ENCODE results near the gene SLC35A3.

The SLC35A3 gene

DNA sequence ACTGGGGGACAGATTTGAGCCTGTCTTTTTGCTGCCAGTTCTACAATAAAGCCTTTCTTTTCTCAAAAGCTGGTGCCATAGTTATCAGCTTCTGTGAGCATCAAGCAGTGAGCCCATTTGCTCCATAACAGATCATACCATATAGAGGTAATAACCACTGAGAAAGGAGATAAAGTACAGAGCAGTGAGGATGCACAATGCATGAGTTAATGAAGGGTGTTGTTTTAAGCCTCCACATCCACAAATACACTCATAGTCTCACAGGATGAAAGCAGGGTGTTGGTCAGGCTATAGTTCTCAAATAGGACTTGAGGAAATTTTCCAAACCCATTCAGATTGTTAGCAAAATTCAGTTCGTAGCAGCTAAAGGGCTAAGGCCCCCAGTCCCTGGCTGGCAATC lies 25.6 kb upstream of the SLC35A3 start:
- H3K4me3 ChIP-seq (ENCODE audit: low read depth, low read length), result no peak overlapping the region
- CTCF ChIA-PET, result no interaction called here
- DNase-seq (ENCODE audit: low read depth, low spot score), result no peak
- POLR2A ChIA-PET, result interaction anchor here (1.1 kb wide), 1 partner anchor 25 kb away, joined by 3 read pairs; the partner anchor contains the start of gene SLC35A3
- TF ChIP-seq CTCF (IDR thresholded peaks at IDR 0.05; ENCODE audit: insufficient read depth, low read length, missing control alignments), result no peak

DNA sequence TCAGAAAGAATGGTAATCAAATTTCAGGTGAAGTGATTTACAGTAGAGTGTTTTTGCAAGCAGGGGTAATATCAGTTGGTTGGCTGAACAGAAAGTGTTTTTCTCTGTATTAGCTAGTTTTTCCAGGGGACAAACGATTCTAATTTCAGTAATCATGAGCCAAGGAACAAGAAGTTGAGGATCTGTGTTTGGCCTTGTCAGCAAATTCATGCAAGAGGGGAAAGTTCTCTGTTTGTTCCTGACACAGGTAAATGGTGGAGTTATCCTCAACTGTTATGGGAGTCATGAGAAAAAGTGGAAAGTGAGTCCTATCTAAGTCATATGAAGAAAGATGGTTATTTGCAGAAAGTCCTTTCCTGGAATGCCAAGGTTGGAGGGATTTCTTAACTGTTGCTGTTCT lies 24.6 kb upstream of the SLC35A3 start:
- ChIA-PET POLR2A (interaction anchor here (0.6 kb wide), 1 partner anchor 211 kb away, joined by 3 read pairs; no protein-coding TSS in a partner anchor), CTCF (no interaction called here)
- no peak for TF ChIP-seq CTCF (IDR thresholded peaks at IDR 0.05; ENCODE audit: insufficient read depth, low read length, missing control alignments)
- no peak for DNase-seq (ENCODE audit: low read depth, low spot score)
- H3K4me3 ChIP-seq (ENCODE audit: low read depth, low read length), result no peak overlapping the region

DNA sequence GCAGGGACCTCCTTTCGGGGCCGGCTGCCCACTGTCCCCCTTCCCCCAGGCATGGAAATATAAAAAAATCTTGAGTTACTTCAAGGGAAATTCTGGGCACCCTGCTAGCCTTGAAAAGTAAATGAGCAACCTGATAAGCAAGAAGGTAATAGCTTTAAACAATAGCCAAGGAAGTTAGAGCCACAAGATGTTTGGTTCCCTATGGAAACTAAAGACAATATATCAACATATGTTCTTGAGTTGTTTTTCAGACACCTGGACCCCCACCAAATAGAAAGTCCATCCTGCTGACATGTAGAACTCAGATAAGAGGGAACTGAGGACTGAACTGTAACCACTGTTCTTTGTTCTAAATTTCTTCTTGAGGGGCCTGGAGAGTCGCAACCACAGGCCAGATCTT lies 19.3 kb upstream of the SLC35A3 start:
- no peak overlapping the region for H3K4me3 ChIP-seq (ENCODE audit: low read depth, low read length)
- ChIA-PET CTCF (no interaction called here), POLR2A (no interaction called here)
- no peak for DNase-seq (ENCODE audit: low read depth, low spot score)
- no peak for TF ChIP-seq CTCF (IDR thresholded peaks at IDR 0.05; ENCODE audit: insufficient read depth, low read length, missing control alignments)

GRCh38 chr1:99952522-99952921 lies 17.3 kb upstream of the SLC35A3 start:
- no peak overlapping the region for H3K4me3 ChIP-seq (ENCODE audit: low read depth, low read length)
- ChIA-PET CTCF (no interaction called here), POLR2A (no interaction called here)
- no peak for TF ChIP-seq CTCF (IDR thresholded peaks at IDR 0.05; ENCODE audit: insufficient read depth, low read length, missing control alignments)
- no peak for DNase-seq (ENCODE audit: low read depth, low spot score)

DNA sequence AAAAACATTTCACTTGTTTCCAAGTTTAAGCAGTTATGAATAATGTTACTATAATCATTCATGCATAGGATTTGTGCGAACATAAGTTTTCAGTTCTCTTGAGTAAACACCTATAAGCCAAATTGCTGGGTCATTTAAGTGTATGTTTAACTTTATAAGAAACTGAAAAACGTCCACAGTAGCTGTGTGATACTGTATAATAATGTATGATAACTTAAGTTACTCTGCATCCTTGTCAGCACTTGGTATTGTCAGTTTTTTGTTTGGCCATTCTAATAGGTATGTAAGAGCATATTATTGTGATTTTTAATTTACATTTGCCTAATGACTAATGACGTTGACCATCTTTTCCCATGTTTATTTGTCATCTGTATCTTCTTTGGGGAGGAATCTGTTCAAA lies 14.4 kb upstream of the SLC35A3 start:
- no peak for DNase-seq (ENCODE audit: low read depth, low spot score)
- H3K4me3 ChIP-seq (ENCODE audit: low read depth, low read length), result no peak overlapping the region
- ChIA-PET POLR2A (no interaction called here), CTCF (no interaction called here)
- TF ChIP-seq CTCF (IDR thresholded peaks at IDR 0.05; ENCODE audit: insufficient read depth, low read length, missing control alignments), result no peak

DNA sequence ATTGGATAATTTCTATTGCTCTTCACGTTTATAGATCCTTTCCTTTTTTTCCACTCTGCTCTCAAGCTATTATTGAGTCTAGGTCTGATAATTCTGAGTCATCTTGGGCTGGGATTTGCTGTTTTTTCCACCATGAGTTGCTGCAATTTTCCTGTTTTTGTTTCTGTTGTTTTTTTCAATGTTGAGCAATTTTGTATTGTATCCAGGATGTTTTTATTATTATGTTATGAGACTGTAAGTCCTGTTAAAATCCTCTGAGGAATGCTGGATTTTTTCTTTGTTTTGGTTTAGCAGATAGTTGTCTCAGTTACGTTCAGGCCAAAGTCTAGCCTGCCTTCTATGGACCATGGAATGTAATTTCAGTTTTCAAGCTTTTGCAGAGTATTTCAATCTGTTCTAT lies 13.0 kb upstream of the SLC35A3 start:
- POLR2A ChIA-PET, result no interaction called here
- no peak overlapping the region for H3K4me3 ChIP-seq (ENCODE audit: low read depth, low read length)
- CTCF ChIA-PET, result no interaction called here
- no peak for TF ChIP-seq CTCF (IDR thresholded peaks at IDR 0.05; ENCODE audit: insufficient read depth, low read length, missing control alignments)
- no peak for DNase-seq (ENCODE audit: low read depth, low spot score)
